ENCODE measurements around the gene TBC1D10A. TPM values are rescaled to one million over a fixed set of nuclear protein-coding genes. Genes with fewer than 3 reads are reported as not detected.

Gene TBC1D10A
- total and polyA plus RNA-seq, 2 experiments from 2014 or later, result 15.7 to 39.9 TPM

DNA sequence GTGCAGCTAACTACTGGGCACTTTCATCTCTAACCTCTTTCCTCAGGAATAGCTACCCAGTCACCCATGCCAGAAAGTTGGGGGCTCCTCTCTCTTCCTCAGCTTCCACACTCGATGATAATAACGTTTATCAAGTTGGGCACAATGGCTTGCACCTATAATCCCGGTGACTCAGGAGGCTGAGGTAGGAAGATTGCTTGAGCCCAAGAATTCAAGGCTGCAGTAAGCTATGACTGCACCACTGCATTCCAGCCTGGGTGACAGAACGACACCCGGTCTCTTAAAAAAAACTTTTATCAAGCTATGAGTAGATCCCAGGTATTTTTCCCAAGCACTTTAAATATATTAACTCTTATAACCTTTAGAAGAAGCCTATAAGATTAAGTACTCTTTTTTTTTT, 27.9 kb upstream of the TBC1D10A start:
- Histone ChIP-seq H3K79me2 (peaks cover 62% of the 10 kb centered on the region), H3K4me3 (no peak overlapping the region), H2AFZ (no peak overlapping the region), H4K20me1 (ENCODE audit: insufficient read depth, poor library complexity, severe bottlenecking) (peaks cover 40% of the 10 kb centered on the region), H3K4me2 (peak overlapping the region; percentile 89), H3K9me3 (ENCODE audit: low read depth) (no peaks in the 10 kb centered on the region), H3K9me2 (replicated peaks; ENCODE audit: insufficient read depth) (no peaks in the 10 kb centered on the region), H3K27ac (no peak overlapping the region), H3K4me1 (ENCODE audit: insufficient read depth) (peaks cover 19% of the 10 kb centered on the region), H3K36me3 (replicated peaks; ENCODE audit: insufficient read depth, low read depth) (no peaks in the 10 kb centered on the region), H3K27me3 (no peaks in the 10 kb centered on the region)
- WGBS (ENCODE audit: low lambda C conversion rate, missing lambda C conversion rate), result 81% methylated on average over 5 of the region's 5 CpGs
- TF ChIP-seq EZH2phosphoT487 (IDR thresholded peaks at IDR 0.05; ENCODE audit: low read depth, severe bottlenecking, unreplicated experiment) (no peak), EZH2 (IDR thresholded peaks at IDR 0.05; ENCODE audit: borderline replicate concordance) (no peak)
- TF ChIP-seq, protein P1, sequence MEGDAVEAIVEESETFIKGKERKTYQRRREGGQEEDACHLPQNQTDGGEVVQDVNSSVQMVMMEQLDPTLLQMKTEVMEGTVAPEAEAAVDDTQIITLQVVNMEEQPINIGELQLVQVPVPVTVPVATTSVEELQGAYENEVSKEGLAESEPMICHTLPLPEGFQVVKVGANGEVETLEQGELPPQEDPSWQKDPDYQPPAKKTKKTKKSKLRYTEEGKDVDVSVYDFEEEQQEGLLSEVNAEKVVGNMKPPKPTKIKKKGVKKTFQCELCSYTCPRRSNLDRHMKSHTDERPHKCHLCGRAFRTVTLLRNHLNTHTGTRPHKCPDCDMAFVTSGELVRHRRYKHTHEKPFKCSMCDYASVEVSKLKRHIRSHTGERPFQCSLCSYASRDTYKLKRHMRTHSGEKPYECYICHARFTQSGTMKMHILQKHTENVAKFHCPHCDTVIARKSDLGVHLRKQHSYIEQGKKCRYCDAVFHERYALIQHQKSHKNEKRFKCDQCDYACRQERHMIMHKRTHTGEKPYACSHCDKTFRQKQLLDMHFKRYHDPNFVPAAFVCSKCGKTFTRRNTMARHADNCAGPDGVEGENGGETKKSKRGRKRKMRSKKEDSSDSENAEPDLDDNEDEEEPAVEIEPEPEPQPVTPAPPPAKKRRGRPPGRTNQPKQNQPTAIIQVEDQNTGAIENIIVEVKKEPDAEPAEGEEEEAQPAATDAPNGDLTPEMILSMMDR (IDR thresholded peaks at IDR 0.05; ENCODE audit: poor library complexity), result no peak
- DNase-seq (ENCODE audit: low spot score), result no peak

DNA sequence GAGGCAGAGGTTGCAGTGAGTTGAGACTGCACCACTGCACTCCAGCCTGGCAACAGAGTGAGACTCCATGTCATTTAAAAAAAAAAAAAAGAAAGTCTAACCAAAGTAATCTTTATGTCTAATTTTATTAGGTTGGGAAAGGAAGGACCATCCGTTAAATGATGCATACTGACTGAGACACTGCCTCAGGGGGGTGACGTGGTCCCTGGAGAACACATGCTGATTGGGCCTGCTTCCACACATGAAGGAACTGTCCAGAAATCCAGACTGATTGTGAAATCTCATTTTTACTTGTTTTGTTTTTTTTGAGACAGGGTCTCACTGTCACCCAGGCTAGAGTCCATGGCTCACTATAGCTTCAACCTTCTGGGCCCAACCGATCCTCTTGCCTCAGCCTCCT, 24.5 kb upstream of the TBC1D10A start:
- Histone ChIP-seq H3K27me3 (no peaks in the 10 kb centered on the region), H3K79me2 (peaks cover 94% of the 10 kb centered on the region), H3K9me3 (ENCODE audit: low read depth) (no peaks in the 10 kb centered on the region), H3K27ac (no peak overlapping the region), H2AFZ (no peak overlapping the region), H3K4me1 (ENCODE audit: insufficient read depth) (peaks cover 26% of the 10 kb centered on the region), H3K4me3 (no peak overlapping the region), H3K4me2 (no peak overlapping the region), H4K20me1 (ENCODE audit: insufficient read depth, poor library complexity, severe bottlenecking) (peaks cover 64% of the 10 kb centered on the region), H3K9me2 (replicated peaks; ENCODE audit: insufficient read depth) (no peaks in the 10 kb centered on the region), H3K36me3 (replicated peaks; ENCODE audit: insufficient read depth, low read depth) (no peaks in the 10 kb centered on the region)
- no peak for DNase-seq (ENCODE audit: low spot score)
- TF ChIP-seq, protein P1 (IDR thresholded peaks at IDR 0.05; ENCODE audit: poor library complexity), result no peak
- TF ChIP-seq EZH2 (IDR thresholded peaks at IDR 0.05; ENCODE audit: borderline replicate concordance) (no peak), EZH2phosphoT487 (IDR thresholded peaks at IDR 0.05; ENCODE audit: low read depth, severe bottlenecking, unreplicated experiment) (no peak)
- WGBS (ENCODE audit: low lambda C conversion rate, missing lambda C conversion rate), result 95% methylated on average over 3 of the region's 3 CpGs

DNA sequence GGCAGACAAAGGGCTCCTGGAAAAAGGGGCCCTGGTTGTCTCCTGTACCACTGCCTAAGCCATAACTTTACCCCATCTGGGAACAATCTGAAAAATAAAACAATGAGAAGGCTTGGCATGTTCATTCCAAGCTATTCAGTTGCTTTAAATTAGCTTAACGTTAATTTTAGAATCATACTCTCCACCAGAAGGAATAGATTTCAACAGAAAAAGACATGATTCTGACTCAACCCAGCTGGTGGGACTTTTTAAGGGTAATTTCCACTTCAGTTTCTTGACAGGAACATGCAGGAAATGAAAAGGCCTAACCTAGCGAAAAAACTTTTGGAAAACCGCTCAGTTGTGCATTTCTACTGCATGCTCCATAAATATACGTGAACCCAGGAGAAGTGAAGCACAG, 22.1 kb upstream of the TBC1D10A start:
- H3K36me3 ChIP-seq (replicated peaks; ENCODE audit: insufficient read depth, low read depth), result peaks cover 4% of the 10 kb centered on the region
- TF ChIP-seq EZH2 (IDR thresholded peaks at IDR 0.05; ENCODE audit: borderline replicate concordance), result no peak
- no peak for TF ChIP-seq EZH2phosphoT487 (IDR thresholded peaks at IDR 0.05; ENCODE audit: low read depth, severe bottlenecking, unreplicated experiment)
- TF ChIP-seq, protein P1 (IDR thresholded peaks at IDR 0.05; ENCODE audit: poor library complexity), result no peak
- 76% methylated on average over 4 of the region's 4 CpGs for WGBS (ENCODE audit: low lambda C conversion rate, missing lambda C conversion rate)
- H3K4me1 ChIP-seq (ENCODE audit: insufficient read depth), result peaks cover 6% of the 10 kb centered on the region
- no peak overlapping the region for H2AFZ ChIP-seq
- peaks cover 74% of the 10 kb centered on the region for H3K79me2 ChIP-seq
- no peak for DNase-seq (ENCODE audit: low spot score)
- H4K20me1 ChIP-seq (ENCODE audit: insufficient read depth, poor library complexity, severe bottlenecking), result peaks cover 40% of the 10 kb centered on the region
- H3K4me3 ChIP-seq, result no peak overlapping the region
- no peaks in the 10 kb centered on the region for H3K9me2 ChIP-seq (replicated peaks; ENCODE audit: insufficient read depth)
- H3K4me2 ChIP-seq, result peak overlapping the region; percentile 33
- no peaks in the 10 kb centered on the region for H3K9me3 ChIP-seq (ENCODE audit: low read depth)
- H3K27ac ChIP-seq, result peak overlapping the region; percentile 72
- no peaks in the 10 kb centered on the region for H3K27me3 ChIP-seq

GRCh38 chr22:30348404-30348803, 21.7 kb upstream of the TBC1D10A start:
- Histone ChIP-seq H3K36me3 (replicated peaks; ENCODE audit: insufficient read depth, low read depth) (peaks cover 4% of the 10 kb centered on the region), H3K4me1 (ENCODE audit: insufficient read depth) (peaks cover 6% of the 10 kb centered on the region), H3K4me3 (no peak overlapping the region), H3K9me3 (ENCODE audit: low read depth) (no peaks in the 10 kb centered on the region), H3K9me2 (replicated peaks; ENCODE audit: insufficient read depth) (no peaks in the 10 kb centered on the region), H3K27me3 (no peaks in the 10 kb centered on the region), H3K4me2 (no peak overlapping the region), H3K27ac (peak overlapping the region; percentile 72), H4K20me1 (ENCODE audit: insufficient read depth, poor library complexity, severe bottlenecking) (peaks cover 36% of the 10 kb centered on the region), H2AFZ (no peak overlapping the region), H3K79me2 (peaks cover 70% of the 10 kb centered on the region)
- 85% methylated on average over 4 of the region's 4 CpGs for WGBS (ENCODE audit: low lambda C conversion rate, missing lambda C conversion rate)
- no peak for TF ChIP-seq EZH2 (IDR thresholded peaks at IDR 0.05; ENCODE audit: borderline replicate concordance)
- TF ChIP-seq, protein P1 (IDR thresholded peaks at IDR 0.05; ENCODE audit: poor library complexity), result no peak
- no peak for TF ChIP-seq EZH2phosphoT487 (IDR thresholded peaks at IDR 0.05; ENCODE audit: low read depth, severe bottlenecking, unreplicated experiment)
- DNase-seq (ENCODE audit: low spot score), result no peak
